NOMO-1 (cell line): ENCODE measurements around the gene SLIT3.

Experiments
- DNase-seq, 2 experiments: peaks; one replicate each; lab custom pipeline; 2025; ENCODE audit not compliant: unreplicated experiment in 2 of 2; lab: John Stamatoyannopoulos, UW

The SLIT3 gene

GRCh38 chr5:168976311-168976970 is 324.5 kb downstream of the SLIT3 start:
- DNase-seq = no peak

- DNase-seq = no peak
Measured at GRCh38 chr5:168975331-168975730, 325.6 kb downstream of the SLIT3 start.

- DNase-seq = no peak
Measured at GRCh38 chr5:168974082-168974481, 326.9 kb downstream of the SLIT3 start.

- no peak for DNase-seq
Measured at GRCh38 chr5:168972731-168973130, 328.2 kb downstream of the SLIT3 start.

GRCh38 chr5:168971100-168971499 is 329.8 kb downstream of the SLIT3 start:
- DNase-seq = no peak

GRCh38 chr5:168969326-168969886 is 331.5 kb downstream of the SLIT3 start:
- DNase-seq = no peak

- no peak for DNase-seq
Measured at GRCh38 chr5:168967882-168968620, 332.9 kb downstream of the SLIT3 start.

GRCh38 chr5:168965638-168966037 is 335.3 kb downstream of the SLIT3 start:
- no peak for DNase-seq

GRCh38 chr5:168964182-168964581 is 336.8 kb downstream of the SLIT3 start:
- DNase-seq = no peak

GRCh38 chr5:168962306-168962705 is 338.6 kb downstream of the SLIT3 start:
- no peak for DNase-seq

GRCh38 chr5:168961681-168962080 is 339.3 kb downstream of the SLIT3 start:
- no peak for DNase-seq

GRCh38 chr5:168960497-168960896 is 340.4 kb downstream of the SLIT3 start:
- no peak for DNase-seq

GRCh38 chr5:168953351-168953750 is 347.6 kb downstream of the SLIT3 start:
- DNase-seq = no peak

- no peak for DNase-seq
Measured at GRCh38 chr5:168952196-168952595, 348.7 kb downstream of the SLIT3 start.

- DNase-seq = no peak
Measured at GRCh38 chr5:168951769-168952168, 349.2 kb downstream of the SLIT3 start.

GRCh38 chr5:168951356-168951755 is 349.6 kb downstream of the SLIT3 start:
- no peak for DNase-seq

GRCh38 chr5:168950241-168950951 is 350.5 kb downstream of the SLIT3 start:
- no peak for DNase-seq

GRCh38 chr5:168948746-168949145 is 352.2 kb downstream of the SLIT3 start:
- DNase-seq = no peak

GRCh38 chr5:168947212-168947868 is 353.6 kb downstream of the SLIT3 start:
- DNase-seq = no peak

- no peak for DNase-seq
Measured at GRCh38 chr5:168946363-168946762, 354.6 kb downstream of the SLIT3 start.

- no peak for DNase-seq
Measured at GRCh38 chr5:168944004-168944403, 356.9 kb downstream of the SLIT3 start.
